HG03060 (cell line): ENCODE data around the gene CMBL.

Experiments used
- ATAC-seq: cut with Tn5 transposase; IDR thresholded peaks from one replicate; pipeline ENCODE4 v1.9.1; 2021; ENCODE audit warnings: low read depth, moderate number of reproducible peaks; ENCODE audit not compliant: unreplicated experiment

The CMBL gene

GRCh38 chr5:10233011-10233410 is 74.7 kb downstream of the CMBL start:
- ATAC-seq, result no peak

- no peak for ATAC-seq
Observed at GRCh38 chr5:10232386-10232785, 75.3 kb downstream of the CMBL start.

- no peak for ATAC-seq
Observed at GRCh38 chr5:10229306-10230048, 78.2 kb downstream of the CMBL start.

GRCh38 chr5:10228288-10228687 is 79.4 kb downstream of the CMBL start:
- ATAC-seq, result no peak
